GM21381 (cell line): ENCODE measurements around the gene FOXP1.

Experiments used
- ATAC-seq: cut with Tn5 transposase; IDR thresholded peaks from one replicate; pipeline ENCODE4 v1.9.1; 2021; ENCODE audit warnings: mild to moderate bottlenecking, moderate library complexity; ENCODE audit not compliant: unreplicated experiment

FOXP1 gene

DNA sequence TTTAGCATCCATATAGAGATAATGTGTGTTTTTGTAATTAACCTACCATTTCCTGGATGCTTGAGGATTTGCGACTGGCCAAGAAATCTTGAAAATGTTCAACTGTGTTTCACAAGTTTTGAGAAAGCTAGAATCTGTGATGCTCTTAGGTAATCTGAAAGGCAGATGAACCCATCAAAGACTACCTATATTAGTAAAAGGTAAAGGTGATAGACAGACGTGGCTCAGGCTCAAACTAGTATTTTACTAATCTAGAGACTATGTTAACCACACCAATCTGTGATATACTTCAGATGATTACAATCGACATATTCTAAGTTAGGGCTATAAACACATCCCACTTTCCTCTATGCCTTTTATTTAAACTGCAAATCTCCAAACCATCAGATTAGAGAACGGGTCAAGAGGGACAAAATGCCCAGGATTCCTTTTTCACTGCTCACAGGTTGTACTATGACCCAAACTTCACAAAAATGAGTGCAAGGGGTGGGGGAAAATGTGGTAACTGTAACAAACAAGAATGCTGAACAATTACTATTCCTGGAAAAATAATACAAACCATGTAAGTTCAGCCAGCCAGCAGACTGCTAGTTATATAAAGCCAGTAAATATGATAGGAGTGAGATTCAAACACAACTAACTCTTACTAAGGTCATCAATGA is 295.1 kb downstream of the FOXP1 start:
- ATAC-seq, result no peak

DNA sequence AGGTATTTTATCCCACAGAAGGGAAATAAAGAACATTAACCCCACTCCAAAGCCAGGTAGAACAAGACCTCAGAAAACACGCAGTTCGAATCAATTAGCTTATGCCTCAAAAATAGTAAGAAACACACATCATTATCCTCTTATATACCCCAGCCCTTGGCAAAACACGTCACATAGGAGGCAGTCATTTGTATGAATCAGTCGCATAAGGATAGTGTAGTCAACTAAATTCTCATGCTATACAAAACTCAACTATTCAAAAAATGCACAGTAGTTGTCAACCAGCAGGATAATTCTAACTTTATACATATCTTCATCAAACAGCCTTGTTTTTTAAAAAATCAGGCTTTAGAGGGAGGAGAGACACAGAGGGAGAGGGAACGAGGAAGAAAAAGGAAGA is 298.4 kb downstream of the FOXP1 start:
- ATAC-seq, result no peak

GRCh38 chr3:71282976-71283375 is 300.6 kb downstream of the FOXP1 start:
- no peak for ATAC-seq

GRCh38 chr3:71281280-71281679 is 302.2 kb downstream of the FOXP1 start:
- ATAC-seq, result no peak

- ATAC-seq, result no peak
Measured at GRCh38 chr3:71277341-71277740, 306.2 kb downstream of the FOXP1 start.

DNA sequence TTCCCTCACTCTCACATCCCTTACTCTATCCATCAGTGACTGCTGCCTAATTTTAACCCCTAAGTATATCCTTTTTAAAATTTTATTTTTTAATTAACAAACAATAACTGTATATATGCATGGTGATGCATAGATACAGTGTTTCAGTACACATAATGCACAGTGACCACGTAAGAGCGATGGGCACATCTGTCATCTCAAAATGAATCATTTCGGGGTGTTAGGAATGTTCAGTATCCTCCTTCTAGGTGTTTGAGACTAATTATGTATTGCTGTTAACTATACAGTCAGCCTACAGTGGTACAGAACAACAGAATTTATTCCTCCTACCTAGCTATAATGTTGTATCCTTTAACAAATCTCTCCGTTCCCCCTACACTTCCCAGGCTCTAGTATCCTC is 307.0 kb downstream of the FOXP1 start:
- ATAC-seq, result no peak

GRCh38 chr3:71273453-71273852 is 310.1 kb downstream of the FOXP1 start:
- no peak for ATAC-seq

DNA sequence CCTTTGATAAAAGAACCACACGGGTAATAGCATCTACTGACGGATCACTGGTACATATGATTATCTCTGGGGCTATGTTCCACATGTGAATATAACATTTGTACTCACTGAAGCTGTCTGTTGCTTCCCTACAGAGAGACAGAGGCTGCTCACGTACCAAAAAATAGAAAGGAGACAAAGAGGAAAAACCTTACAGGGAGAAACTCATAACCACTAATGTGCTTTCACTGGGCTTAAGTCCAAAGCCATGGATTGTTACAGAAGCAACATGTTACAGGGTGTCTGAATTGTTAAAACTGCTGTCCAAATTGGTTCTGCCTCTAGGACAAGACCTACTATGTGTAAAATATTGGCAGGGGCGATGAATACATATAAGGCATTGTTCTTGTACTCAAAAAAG is 311.9 kb downstream of the FOXP1 start:
- no peak for ATAC-seq

DNA sequence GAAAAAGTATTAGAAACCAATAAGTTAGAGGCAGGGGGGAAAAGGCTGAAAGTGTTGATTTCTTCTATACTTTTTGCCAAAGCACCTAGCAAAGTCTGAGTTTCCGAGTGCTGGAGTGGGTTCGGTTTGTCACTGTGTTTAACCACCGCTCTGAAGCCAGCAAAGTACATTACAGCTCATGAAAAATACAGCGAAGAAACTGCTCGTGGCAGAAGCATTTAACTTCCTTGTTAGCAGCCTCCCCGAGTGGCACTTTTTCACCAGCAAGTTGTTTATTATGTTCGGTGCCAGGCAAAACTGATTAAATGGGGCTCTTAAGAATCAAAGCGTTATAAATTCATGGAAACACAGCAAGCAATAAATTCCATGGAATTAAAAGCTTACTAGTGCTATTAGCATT is 313.6 kb downstream of the FOXP1 start:
- no peak for ATAC-seq

- no peak for ATAC-seq
Measured at GRCh38 chr3:71268462-71268999, 315.0 kb downstream of the FOXP1 start.

- no peak for ATAC-seq
Measured at GRCh38 chr3:71266875-71267274, 316.7 kb downstream of the FOXP1 start.

DNA sequence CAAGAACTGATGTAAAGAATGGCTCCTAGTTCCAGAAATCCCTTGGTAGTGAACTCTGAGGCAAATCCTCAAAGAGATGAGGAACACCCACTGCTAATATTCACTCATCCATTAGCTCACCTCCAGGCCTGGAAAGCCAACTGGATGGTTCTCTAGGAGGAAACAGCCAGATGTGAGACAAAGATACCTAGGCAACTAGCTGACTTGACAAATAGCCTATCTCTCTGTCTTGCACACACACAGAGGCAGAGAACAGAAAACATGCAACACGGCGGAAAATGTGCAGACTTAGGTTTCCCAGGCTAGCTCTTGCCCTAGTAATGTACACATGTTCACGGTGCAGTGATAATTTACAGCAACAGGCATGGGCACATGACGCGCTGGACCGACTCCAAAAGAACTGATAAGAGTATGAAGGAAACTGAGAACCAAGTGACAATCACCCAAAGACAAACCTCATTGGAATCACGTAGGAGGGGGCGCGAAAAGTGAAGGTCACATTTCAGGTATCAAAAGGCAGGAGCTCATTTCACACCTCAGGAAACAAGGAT is 318.1 kb downstream of the FOXP1 start:
- ATAC-seq, result no peak

- no peak for ATAC-seq
Measured at GRCh38 chr3:71264840-71265239, 318.7 kb downstream of the FOXP1 start.

- ATAC-seq, result no peak
Measured at GRCh38 chr3:71262364-71263265, 320.9 kb downstream of the FOXP1 start.

DNA sequence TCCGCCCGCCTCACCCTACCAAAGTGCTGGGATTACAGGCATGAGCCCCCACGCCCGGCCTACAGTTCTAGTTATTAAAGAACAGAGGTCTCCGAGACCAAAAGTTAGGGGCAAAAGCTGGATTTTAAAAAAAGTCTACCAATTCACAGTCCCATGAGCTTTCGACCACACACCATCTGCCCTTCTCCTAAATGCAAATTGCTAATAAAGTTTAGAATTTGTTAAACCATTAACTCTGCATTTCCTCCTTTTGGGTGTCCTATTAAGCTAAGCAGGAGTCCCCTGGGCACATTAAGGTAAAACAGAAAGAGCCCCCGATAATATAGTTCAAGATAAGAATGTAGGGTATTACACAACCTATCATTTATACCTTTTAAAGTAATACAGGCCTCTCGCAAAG is 322.7 kb downstream of the FOXP1 start:
- no peak for ATAC-seq

DNA sequence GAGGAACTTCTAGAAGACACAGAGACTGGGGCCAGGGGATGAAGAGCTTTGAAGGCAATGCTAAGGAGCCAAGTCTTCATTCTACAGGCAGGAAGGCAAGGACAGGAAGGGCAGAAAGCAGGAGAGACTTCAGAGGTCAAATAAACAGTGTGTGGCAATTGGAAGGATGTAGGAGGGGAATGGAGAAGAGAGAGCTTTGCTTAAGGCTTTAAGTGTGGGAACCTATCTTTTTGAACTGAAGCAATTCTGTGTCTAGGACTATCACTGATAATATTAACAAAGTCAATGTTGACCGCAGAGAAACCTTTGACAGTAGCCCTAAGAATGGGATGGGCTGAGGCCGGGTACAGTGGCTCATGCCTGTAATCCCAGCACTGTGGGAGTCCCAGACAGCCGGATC is 325.0 kb downstream of the FOXP1 start:
- no peak for ATAC-seq

- no peak for ATAC-seq
Measured at GRCh38 chr3:71258116-71258515, 325.4 kb downstream of the FOXP1 start.

DNA sequence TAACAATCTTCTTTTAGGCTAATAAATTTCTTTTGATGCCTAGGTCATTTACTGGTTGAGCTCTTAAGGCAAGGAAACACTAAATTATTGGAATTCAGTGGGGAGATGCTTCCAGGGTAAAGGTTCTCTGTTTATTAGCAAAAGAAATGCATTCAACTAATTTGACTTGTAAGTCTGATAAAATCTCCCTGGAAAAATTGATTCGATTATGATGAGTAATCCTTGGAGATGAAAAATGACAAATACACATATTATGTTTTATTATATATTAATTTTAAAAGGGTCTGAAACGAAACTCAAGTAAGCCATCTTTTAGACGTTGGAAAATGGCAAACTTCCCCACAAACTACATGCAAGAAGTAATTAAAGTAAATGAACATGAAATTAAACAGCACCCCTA is 328.0 kb downstream of the FOXP1 start:
- ATAC-seq, result no peak

GRCh38 chr3:71254281-71255057 is 329.1 kb downstream of the FOXP1 start:
- ATAC-seq, result no peak

DNA sequence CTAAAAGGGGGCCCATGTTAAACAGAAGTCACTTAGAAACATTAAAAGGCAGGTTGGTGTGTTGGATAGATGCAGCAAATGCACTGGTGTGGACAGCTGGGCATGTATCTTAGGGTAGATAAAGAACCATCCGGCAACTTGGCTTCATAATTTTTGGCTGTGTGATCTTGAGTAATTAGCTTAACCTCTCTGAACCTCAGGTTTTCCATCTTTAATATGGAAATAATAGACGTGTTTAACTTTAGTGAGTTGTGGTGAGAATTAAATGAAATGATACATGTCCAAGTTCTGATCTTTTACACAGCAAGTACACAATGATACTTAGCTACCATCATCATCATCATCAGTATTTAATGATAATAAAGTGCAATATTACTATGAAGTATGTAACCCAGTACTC is 330.4 kb downstream of the FOXP1 start:
- ATAC-seq, result no peak

- ATAC-seq, result no peak
Measured at GRCh38 chr3:71252466-71252865, 331.1 kb downstream of the FOXP1 start.
